Cardiac fibroblast (primary cell): ENCODE data around the gene COL18A1.
"Not testable (repeated sequence)": the region's sequence is repeated elsewhere in the genome, so short reads cannot be mapped to it uniquely, and the experiment has no call there.

Experiments
- DNase-seq, 2 donors: peaks; one replicate each; pipeline versions ENCODE4 v3.0.0 to v3.0.0-alpha.2; 2010; ENCODE audit warnings: low read depth in 2 of 2
- H3K4me3 ChIP-seq, 2 donors: replicated peaks in 1 of 2; 1 replicate in 1 of 2; 2 replicates in 1 of 2; pipeline ENCODE4 v1.5.1; 2011; ENCODE audit warnings: low read depth in 2 of 2, low read length in 2 of 2, mild to moderate bottlenecking in 2 of 2, moderate library complexity in 1 of 2
- TF ChIP-seq, protein P1 (sequence below): IDR thresholded peaks from one replicate; pipeline ENCODE4 v1.5.1; 2011; ENCODE audit warnings: low read depth, mild to moderate bottlenecking, low read length, inconsistent platforms

COL18A1 gene

GRCh38 chr21:45367402-45368351, 37.3 kb upstream of the COL18A1 start:
- TF ChIP-seq, protein P1, sequence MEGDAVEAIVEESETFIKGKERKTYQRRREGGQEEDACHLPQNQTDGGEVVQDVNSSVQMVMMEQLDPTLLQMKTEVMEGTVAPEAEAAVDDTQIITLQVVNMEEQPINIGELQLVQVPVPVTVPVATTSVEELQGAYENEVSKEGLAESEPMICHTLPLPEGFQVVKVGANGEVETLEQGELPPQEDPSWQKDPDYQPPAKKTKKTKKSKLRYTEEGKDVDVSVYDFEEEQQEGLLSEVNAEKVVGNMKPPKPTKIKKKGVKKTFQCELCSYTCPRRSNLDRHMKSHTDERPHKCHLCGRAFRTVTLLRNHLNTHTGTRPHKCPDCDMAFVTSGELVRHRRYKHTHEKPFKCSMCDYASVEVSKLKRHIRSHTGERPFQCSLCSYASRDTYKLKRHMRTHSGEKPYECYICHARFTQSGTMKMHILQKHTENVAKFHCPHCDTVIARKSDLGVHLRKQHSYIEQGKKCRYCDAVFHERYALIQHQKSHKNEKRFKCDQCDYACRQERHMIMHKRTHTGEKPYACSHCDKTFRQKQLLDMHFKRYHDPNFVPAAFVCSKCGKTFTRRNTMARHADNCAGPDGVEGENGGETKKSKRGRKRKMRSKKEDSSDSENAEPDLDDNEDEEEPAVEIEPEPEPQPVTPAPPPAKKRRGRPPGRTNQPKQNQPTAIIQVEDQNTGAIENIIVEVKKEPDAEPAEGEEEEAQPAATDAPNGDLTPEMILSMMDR: no peak
- no peak overlapping the region for H3K4me3 ChIP-seq
- DNase-seq: no peak

DNA sequence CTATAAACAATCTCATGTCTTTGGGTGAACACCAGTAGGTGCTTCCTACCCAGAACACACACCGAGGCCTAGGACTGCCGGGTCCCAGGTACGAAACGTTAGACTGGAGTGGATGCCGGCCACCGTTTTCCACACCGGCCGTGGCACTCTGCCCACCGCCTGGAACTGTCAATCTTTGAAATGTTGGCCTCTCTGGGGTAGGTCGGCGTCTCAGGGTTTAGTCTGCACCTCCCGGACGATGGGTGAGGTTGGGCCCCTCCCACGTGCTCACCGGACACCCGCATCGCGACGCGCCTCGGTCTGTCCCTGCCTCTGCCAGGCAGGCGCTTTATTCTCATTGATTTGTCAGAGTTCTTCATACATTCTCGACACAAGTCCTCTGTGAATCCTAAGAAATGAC, 35.9 kb upstream of the COL18A1 start:
- not testable (repeated sequence) for DNase-seq, H3K4me3 ChIP-seq

GRCh38 chr21:45370575-45370974, 34.4 kb upstream of the COL18A1 start:
- H3K4me3 ChIP-seq: no peak overlapping the region
- DNase-seq: no peak
- TF ChIP-seq, protein P1: no peak

GRCh38 chr21:45371081-45371480, 33.9 kb upstream of the COL18A1 start:
- DNase-seq: no peak
- no peak overlapping the region for H3K4me3 ChIP-seq
- TF ChIP-seq, protein P1: no peak

DNA sequence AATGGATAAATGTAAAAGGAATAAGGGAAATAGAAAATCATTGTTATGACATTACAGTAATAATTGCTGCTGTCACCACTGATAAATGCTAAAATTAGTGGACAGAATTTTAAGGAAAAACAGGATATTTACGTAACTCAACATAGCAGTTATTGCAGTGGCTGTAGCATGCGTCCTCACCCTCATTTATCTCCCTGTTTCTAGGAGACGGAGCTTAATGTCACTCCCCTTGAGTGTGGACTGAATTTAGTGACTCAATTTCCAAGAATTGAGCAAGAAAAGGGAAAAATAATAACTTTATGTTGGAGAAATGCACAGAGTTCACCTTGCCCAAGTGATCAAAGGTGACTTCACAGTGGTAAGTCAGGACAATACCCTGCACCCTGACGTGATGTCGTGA, 33.3 kb upstream of the COL18A1 start:
- peak in 1 of 2 donors; percentile 66 for DNase-seq
- TF ChIP-seq, protein P1: no peak
- no peak overlapping the region for H3K4me3 ChIP-seq

GRCh38 chr21:45372732-45373355, 32.1 kb upstream of the COL18A1 start:
- DNase-seq: peak in 1 of 2 donors; percentile 27
- no peak overlapping the region for H3K4me3 ChIP-seq
- TF ChIP-seq, protein P1: no peak
